ENCODE measurements around the gene TULP4. TPM values are rescaled to one million over a fixed set of nuclear protein-coding genes. Genes with fewer than 3 reads are reported as not detected.
A peak's percentile ranks its signal among the peaks of the same experiment; 100 is the strongest.

Gene TULP4
- total and polyA plus RNA-seq, 2 of the 8 experiments (the other 6 are each of a cell fraction or from before 2014, with no cell fraction given): 7.7 to 51.6 TPM

DNA sequence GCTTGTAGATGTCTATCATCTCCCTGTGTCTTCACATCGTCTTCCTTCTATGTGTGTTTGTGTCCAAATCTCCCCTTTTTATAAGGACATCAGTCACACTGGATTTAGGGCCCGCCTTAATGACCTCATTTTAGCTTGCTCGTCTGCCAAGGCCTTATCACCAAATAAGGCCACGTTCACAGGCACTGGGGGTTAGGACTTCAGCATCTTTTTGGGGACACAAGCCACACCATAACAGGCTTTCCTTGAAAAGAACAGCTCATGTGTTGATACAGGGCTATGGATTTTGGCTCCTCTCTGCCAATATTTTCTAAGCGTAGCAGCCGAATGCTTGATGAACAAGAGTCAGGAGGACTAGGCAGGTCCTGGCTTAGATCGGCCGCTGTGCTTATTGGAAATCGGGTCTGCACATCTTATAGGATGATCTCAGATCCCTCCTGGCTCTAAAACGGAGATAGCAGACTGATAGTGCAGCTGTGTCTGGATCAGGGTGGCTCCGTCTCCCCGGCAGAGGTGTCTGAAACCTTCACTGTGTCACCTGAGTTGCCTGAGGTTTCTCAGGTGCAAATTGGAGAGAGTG, 231.4 kb downstream of the TULP4 start:
- H3K4me1 ChIP-seq (replicated peaks in 1 of 4; ENCODE audit: control insufficient read depth in 3 of 4, insufficient read depth in 4 of 4, low read length in 3 of 4): peaks cover 0 to 9% (median 4%) of the 10 kb centered on the region in 4 experiments; a peak in 5 of 7 replicates
- no peak overlapping the region for H3K27ac ChIP-seq (ENCODE audit: low read depth, low read length)
- FAIRE-seq (no peak), DNase-seq (ENCODE audit: low read depth in 1 of 2, low spot score in 2 of 2) (no peak)
- no peak overlapping the region for H2BK5ac ChIP-seq (ENCODE audit: low read depth, low read length)
- no peak overlapping the region for H2BK15ac ChIP-seq (ENCODE audit: low read length)
- H2AK5ac ChIP-seq (ENCODE audit: low read depth, low read length): no peak overlapping the region
- ChIA-PET CTCF (ENCODE audit: partially characterized antibody) (interaction anchor here (0.6 to 1.5 kb wide), 9 partner anchors 24 to 329 kb away, joined by 3 to 7 read pairs (median 4); no protein-coding TSS in a partner anchor), POLR2A (ENCODE audit: partially characterized antibody) (interaction anchor here (0.6 to 3.1 kb wide), 3 partner anchors 7 to 68 kb away, joined by 3 to 11 read pairs (median 3); no protein-coding TSS in a partner anchor)
- H3K56ac ChIP-seq (replicated peaks; ENCODE audit: insufficient read length, low read depth, low read length): no peak overlapping the region
- H2AFZ ChIP-seq (ENCODE audit: low read length): no peak overlapping the region
- no peak overlapping the region for H3K14ac ChIP-seq (ENCODE audit: insufficient read length)
- H2BK120ac ChIP-seq (replicated peaks; ENCODE audit: low read depth, low read length): no peak overlapping the region
- H3K23me2 ChIP-seq (ENCODE audit: low read depth, low read length): no peaks in the 10 kb centered on the region
- H3K36me3 ChIP-seq (ENCODE audit: control insufficient read depth in 2 of 4, insufficient read depth in 4 of 4, low read length in 3 of 4): peaks cover 0 to 3% (median 0%) of the 10 kb centered on the region in 4 experiments; a peak in 1 of 8 replicates
- 89% methylated on average over 12 of the region's 12 CpGs; no CpG with 5 or more reads in 1 of the 2 experiments for WGBS, 2 experiments (ENCODE audit: extremely low coverage in 1 of 2, insufficient coverage in 1 of 2, insufficient read length in 1 of 2, insufficient replicate concordance in 2 of 2, low coverage in 1 of 2, low lambda C conversion rate in 2 of 2, missing lambda C conversion rate in 1 of 2)
- H3K79me2 ChIP-seq (ENCODE audit: control insufficient read depth in 1 of 2, insufficient read depth in 2 of 2, low read length in 2 of 2): no peaks in the 10 kb centered on the region
- no peak overlapping the region for H4K8ac ChIP-seq (ENCODE audit: extremely low read depth, insufficient read depth, low read length)
- H4K5ac ChIP-seq (ENCODE audit: insufficient read length, low read depth, low read length): no peak overlapping the region
- no peak overlapping the region for H3K4me2 ChIP-seq (ENCODE audit: insufficient read depth in 1 of 2, low read depth in 2 of 2, low read length in 2 of 2)
- no peaks in the 10 kb centered on the region for H3K79me1 ChIP-seq (ENCODE audit: low read depth, low read length)
- H2BK12ac ChIP-seq (ENCODE audit: low read depth, low read length): no peak overlapping the region
- peak overlapping the region in 2 of 4 experiments; percentile 21 to 23; a peak in 2 of 7 replicates for H3K9ac ChIP-seq (replicated peaks in 1 of 4; ENCODE audit: extremely low read depth in 1 of 4, low read depth in 3 of 4, low read length in 3 of 4)
- H3K4me3 ChIP-seq (ENCODE audit: extremely low read depth in 1 of 4, insufficient read depth in 2 of 4, low read depth in 3 of 4, low read length in 4 of 4): no peak overlapping the region
- no peak overlapping the region for H3K18ac ChIP-seq (ENCODE audit: extremely low read depth, low read length)
- no peaks in the 10 kb centered on the region for H4K20me1 ChIP-seq (replicated peaks in 1 of 2; ENCODE audit: control insufficient read depth in 1 of 2, insufficient read depth in 2 of 2, low read length in 2 of 2)
- H3K9me3 ChIP-seq (ENCODE audit: insufficient read depth in 2 of 2, low read depth in 1 of 2, low read length in 1 of 2): no peaks in the 10 kb centered on the region
- no peak overlapping the region for H2BK20ac ChIP-seq (ENCODE audit: low read length)
- H4K91ac ChIP-seq (replicated peaks; ENCODE audit: insufficient read length, low read length): no peak overlapping the region
- TF ChIP-seq SRF (IDR thresholded peaks at IDR 0.05; ENCODE audit: low read depth, low read length) (peak; percentile 68), HDAC6 (IDR thresholded peaks at IDR 0.05; ENCODE audit: low read depth, low read length) (no peak), POU5F1 (IDR thresholded peaks at IDR 0.05; ENCODE audit: low read depth, low read length) (no peak)
- no peak overlapping the region for H3K4ac ChIP-seq (replicated peaks; ENCODE audit: insufficient read length, low read depth, low read length)
- H3K23ac ChIP-seq (ENCODE audit: insufficient read length): no peak overlapping the region
- no peaks in the 10 kb centered on the region; a peak in 1 of 7 replicates for H3K27me3 ChIP-seq (replicated peaks in 1 of 4; ENCODE audit: control insufficient read depth in 3 of 4, extremely low read depth in 1 of 4, insufficient read depth in 3 of 4, low read length in 3 of 4)
